NT2/D1 (cell line): ENCODE measurements around the gene AP2A2.

Experiments
- DNase-seq: peaks from one replicate; pipeline ENCODE4 v3.0.0-alpha.2; 2011; ENCODE audit warnings: low read depth, low spot score
- H3K27me3 ChIP-seq: 2 replicates; pipeline ENCODE4 v1.6.0; 2011; ENCODE audit warnings: mild to moderate bottlenecking; ENCODE audit not compliant: insufficient read length, insufficient read depth
- H3K36me3 ChIP-seq: 2 replicates; pipeline ENCODE4 v1.6.1; 2011; ENCODE audit warnings: mild to moderate bottlenecking, low read length, mixed read lengths; ENCODE audit not compliant: insufficient read depth, insufficient read length
- H3K4me1 ChIP-seq: 2 replicates; pipeline ENCODE4 v1.5.1; 2011; ENCODE audit not compliant: insufficient read depth, insufficient read length
- H3K4me3 ChIP-seq: 2 replicates; pipeline ENCODE4 v1.5.1; 2011; ENCODE audit warnings: low read depth; ENCODE audit not compliant: insufficient read length
- H3K9ac ChIP-seq: 2 replicates; pipeline ENCODE4 v1.6.0; 2011; ENCODE audit warnings: low read depth; ENCODE audit not compliant: insufficient read length
- H3K9me3 ChIP-seq: 2 replicates; pipeline ENCODE4 v1.5.1; 2011; ENCODE audit warnings: mild to moderate bottlenecking, low read length; ENCODE audit not compliant: insufficient read depth
- SUZ12 ChIP-seq: IDR thresholded peaks from 2 replicates; pipeline ENCODE4 v1.6.1; 2011; ENCODE audit not compliant: insufficient read length, insufficient read depth; ENCODE audit errors: extremely low read depth
- YY1 ChIP-seq: IDR thresholded peaks from 2 replicates; pipeline ENCODE4 v1.6.1; 2011; ENCODE audit not compliant: insufficient read length, insufficient read depth
- ZNF274 ChIP-seq: IDR thresholded peaks from 2 replicates; pipeline ENCODE4 v1.6.1; 2011; ENCODE audit warnings: mild to moderate bottlenecking, low read depth, low read length

Gene AP2A2

DNA sequence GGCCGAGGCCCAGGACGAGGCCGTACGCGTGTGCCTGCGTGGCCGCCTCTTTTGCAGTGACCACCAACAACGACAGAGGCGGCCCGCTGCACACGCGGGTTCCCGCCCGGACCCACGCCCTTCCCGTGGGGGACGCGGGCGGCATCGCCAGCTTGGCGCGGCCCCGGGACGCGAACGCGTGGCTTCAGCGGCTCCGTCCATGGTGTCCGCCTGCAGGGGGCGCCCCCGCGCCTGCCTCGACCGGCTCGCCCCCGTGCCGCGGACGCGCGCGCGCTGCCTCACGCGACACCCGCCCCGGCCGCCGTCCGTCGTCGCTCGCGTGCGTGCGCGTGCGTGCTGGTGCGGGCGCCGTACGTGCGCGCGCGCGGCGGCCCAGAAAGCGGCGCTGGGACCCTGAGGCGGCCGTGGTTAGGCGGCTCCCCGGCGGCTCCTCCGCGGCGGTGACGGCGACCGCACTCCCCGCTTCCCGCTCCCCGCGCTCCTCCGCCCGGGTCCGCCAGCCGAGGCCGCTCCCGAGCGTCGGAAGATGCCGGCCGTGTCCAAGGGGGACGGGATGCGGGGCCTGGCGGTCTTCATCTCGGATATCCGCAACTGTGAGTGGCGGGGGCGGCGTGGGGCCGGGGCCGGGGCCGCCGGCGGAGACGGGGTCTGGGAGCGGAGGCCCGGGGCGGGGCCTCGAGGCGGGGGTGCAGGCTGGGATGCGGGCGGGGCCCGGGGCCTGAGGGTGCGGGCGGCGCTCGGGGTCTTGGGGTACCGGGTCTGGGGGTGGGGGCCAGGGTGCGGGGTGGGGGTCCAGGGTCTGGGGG lies at the start of gene AP2A2:
Gene AP2A2, plus strand, starts transcription at position 375 of the 806 bp plus-strand sequence. Its CDS starts 152 bp downstream, at position 527.
- DNase-seq = peak; percentile 91
- Histone ChIP-seq H3K36me3 (peaks cover 33% of the 10 kb centered on the region), H3K9ac (peak within 1 kb of the TSS; percentile 90), H3K4me3 (peak within 1 kb of the TSS; percentile 74), H3K27me3 (no peaks in the 10 kb centered on the region), H3K9me3 (no peaks in the 10 kb centered on the region), H3K4me1 (peaks cover 22% of the 10 kb centered on the region)
- TF ChIP-seq SUZ12 (no peak), ZNF274 (no peak), YY1 (no peak)

DNA sequence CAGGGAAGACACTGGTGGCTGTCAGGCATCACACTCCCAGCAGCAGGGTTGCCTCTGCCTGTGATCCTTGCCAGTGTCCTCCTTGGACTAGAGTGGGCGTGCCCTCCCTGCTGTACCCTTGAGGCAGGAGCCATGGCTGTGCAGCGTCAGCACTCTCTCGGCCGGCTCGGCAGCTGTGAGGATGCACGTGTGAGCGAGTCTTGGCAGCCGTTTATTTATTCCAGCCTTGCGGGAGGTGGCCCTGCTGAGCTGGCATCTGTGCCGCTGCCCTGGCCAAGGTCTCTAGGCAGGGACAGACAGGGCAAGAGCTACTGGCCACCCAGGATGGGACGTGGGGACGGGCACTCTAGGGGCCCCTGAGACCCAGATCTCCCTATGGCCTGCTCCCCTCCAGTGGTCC lies 49.1 kb upstream of the AP2A2 start:
- Histone ChIP-seq H3K4me1 (peaks cover 3% of the 10 kb centered on the region), H3K9ac (no peak overlapping the region), H3K36me3 (peaks cover 67% of the 10 kb centered on the region), H3K9me3 (no peaks in the 10 kb centered on the region), H3K27me3 (no peaks in the 10 kb centered on the region), H3K4me3 (no peak overlapping the region)
- no peak for DNase-seq
- TF ChIP-seq SUZ12 (no peak), ZNF274 (no peak), YY1 (no peak)

DNA sequence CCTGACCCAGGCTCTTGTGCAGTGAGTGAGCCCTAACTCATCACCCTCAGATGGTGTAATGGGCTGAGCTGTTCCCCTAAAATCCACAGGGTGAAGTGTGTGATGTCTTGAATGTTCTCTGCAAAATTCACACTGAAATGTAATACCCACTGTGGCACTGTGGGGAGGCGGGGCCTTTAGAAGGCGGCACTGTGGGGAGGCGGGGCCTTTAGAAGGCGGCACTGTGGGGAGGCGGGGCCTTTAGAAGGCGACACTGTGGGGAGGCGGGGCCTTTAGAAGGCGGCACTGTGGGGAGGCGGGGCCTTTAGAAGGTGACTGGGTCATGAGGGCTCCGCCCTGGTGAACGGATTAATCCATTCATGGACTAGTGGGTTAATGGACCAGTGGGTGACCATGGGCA lies 48.1 kb upstream of the AP2A2 start:
- Histone ChIP-seq H3K9me3 (no peaks in the 10 kb centered on the region), H3K27me3 (no peaks in the 10 kb centered on the region), H3K4me3 (no peak overlapping the region), H3K4me1 (no peaks in the 10 kb centered on the region), H3K36me3 (peaks cover 69% of the 10 kb centered on the region), H3K9ac (no peak overlapping the region)
- no peak for TF ChIP-seq SUZ12
- TF ChIP-seq ZNF274 = no peak
- peak; percentile 58 for DNase-seq

DNA sequence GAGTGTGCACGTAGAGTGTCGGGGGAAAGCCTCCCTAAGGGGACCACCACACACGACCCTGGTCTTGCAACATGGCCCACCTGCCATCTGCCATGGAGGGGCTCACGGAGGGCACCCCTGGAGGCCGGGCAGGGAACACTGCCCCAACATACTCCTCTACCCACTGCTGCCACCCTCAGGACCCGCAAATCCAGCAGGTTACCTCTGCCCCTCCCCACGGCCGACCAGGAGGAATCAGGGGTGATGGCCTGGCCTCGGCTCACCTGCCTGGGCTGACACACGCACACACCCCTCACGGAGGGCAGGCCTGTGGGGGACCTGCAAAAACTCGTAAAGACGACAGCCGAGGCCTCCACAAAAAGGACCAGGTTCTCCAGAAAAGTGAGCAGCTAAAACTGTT lies 45.2 kb upstream of the AP2A2 start:
- Histone ChIP-seq H3K9me3 (no peaks in the 10 kb centered on the region), H3K9ac (no peak overlapping the region), H3K36me3 (peaks cover 73% of the 10 kb centered on the region), H3K4me3 (no peak overlapping the region), H3K4me1 (no peaks in the 10 kb centered on the region), H3K27me3 (no peaks in the 10 kb centered on the region)
- no peak for DNase-seq
- no peak for TF ChIP-seq SUZ12
- TF ChIP-seq ZNF274 = no peak
- no peak for TF ChIP-seq YY1

DNA sequence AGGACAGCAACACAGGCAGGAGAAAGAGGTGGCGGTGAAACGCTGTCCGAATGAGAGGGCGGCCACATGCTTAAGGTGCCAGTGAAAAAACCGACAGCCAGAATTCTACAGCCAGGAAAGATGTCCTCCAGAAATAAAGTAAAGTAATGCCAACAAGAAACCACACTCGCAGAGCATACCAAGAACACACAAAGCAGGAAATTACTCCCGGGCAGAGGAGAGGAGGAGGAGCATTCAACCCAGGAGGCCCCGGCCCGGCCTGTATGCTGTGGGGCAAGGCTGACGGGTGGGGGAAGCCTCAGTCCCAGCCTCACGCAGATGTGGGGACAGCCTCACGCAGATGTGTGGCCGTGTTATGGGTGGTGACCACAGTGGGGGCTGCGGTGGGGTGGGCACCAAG lies 43.1 kb upstream of the AP2A2 start:
- no peaks in the 10 kb centered on the region for H3K4me1 ChIP-seq
- no peak overlapping the region for H3K9ac ChIP-seq
- DNase-seq = no peak
- H3K4me3 ChIP-seq = no peak overlapping the region
- no peaks in the 10 kb centered on the region for H3K27me3 ChIP-seq
- no peak for TF ChIP-seq SUZ12
- no peaks in the 10 kb centered on the region for H3K9me3 ChIP-seq
- peaks cover 70% of the 10 kb centered on the region for H3K36me3 ChIP-seq

DNA sequence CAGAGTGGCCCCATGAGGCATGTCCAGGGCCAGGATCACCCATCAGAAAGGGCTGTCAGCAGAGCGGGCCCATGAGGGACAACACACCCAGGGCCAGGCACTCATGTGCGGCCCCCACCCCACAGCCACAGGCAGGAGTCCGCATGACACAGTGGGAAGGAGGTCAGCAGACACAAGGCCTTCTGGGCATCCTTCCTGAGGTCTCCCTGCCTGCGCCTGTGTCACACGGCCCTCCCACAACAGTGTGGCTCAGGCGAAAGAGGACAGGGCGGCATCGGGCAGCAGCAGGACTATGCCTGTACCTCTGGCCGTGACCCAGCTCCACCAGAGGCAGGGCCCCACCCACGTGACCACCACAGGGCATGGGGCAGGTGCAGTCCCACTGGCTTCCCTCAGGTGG lies 42.1 kb upstream of the AP2A2 start:
- no peak overlapping the region for H3K9ac ChIP-seq
- H3K36me3 ChIP-seq = peaks cover 74% of the 10 kb centered on the region
- no peak overlapping the region for H3K4me3 ChIP-seq
- TF ChIP-seq ZNF274 = no peak
- no peak for TF ChIP-seq YY1
- no peak for TF ChIP-seq SUZ12
- H3K27me3 ChIP-seq = no peaks in the 10 kb centered on the region
- DNase-seq = no peak
- H3K9me3 ChIP-seq = no peaks in the 10 kb centered on the region
- no peaks in the 10 kb centered on the region for H3K4me1 ChIP-seq

DNA sequence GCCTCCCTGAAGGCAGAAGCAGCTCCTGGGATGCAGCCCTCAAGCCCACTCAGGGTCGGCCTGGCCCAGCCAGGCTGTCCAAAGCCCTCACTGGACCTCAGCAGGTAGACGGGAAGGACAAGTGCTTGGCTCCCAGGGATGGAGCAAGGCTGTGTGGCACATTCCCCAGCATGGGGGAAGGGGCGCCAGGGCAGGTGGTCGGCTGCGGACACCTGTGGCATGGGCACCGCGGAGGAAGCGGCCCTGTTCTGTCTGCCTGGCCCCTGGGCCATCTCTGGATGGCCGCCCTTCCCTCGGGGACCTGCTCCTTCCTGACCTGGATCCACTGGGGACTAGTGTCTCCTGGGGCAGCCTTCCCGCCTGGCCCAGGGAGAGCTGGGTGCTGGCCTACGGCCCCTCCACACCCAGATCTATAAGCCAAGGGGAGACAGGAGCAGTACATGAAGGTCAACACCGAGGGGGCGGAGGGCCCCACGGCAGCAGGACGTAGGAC lies 41.0 kb upstream of the AP2A2 start:
- Histone ChIP-seq H3K9ac (no peak overlapping the region), H3K36me3 (peaks cover 78% of the 10 kb centered on the region), H3K27me3 (no peaks in the 10 kb centered on the region), H3K9me3 (no peaks in the 10 kb centered on the region), H3K4me1 (peaks cover 2% of the 10 kb centered on the region), H3K4me3 (no peak overlapping the region)
- TF ChIP-seq YY1 = no peak
- TF ChIP-seq ZNF274 = no peak
- no peak for TF ChIP-seq SUZ12
- DNase-seq = no peak
